LNCAP (cell line): Measurements from ENCODE around the gene CDKN2C.

Source experiments
- CTCF ChIP-seq: fragments of 450-650 bp; IDR thresholded peaks from 2 replicates; pipeline ENCODE4 v1.5.1; 2017; ENCODE audit warnings: mild to moderate bottlenecking

CDKN2C gene

DNA sequence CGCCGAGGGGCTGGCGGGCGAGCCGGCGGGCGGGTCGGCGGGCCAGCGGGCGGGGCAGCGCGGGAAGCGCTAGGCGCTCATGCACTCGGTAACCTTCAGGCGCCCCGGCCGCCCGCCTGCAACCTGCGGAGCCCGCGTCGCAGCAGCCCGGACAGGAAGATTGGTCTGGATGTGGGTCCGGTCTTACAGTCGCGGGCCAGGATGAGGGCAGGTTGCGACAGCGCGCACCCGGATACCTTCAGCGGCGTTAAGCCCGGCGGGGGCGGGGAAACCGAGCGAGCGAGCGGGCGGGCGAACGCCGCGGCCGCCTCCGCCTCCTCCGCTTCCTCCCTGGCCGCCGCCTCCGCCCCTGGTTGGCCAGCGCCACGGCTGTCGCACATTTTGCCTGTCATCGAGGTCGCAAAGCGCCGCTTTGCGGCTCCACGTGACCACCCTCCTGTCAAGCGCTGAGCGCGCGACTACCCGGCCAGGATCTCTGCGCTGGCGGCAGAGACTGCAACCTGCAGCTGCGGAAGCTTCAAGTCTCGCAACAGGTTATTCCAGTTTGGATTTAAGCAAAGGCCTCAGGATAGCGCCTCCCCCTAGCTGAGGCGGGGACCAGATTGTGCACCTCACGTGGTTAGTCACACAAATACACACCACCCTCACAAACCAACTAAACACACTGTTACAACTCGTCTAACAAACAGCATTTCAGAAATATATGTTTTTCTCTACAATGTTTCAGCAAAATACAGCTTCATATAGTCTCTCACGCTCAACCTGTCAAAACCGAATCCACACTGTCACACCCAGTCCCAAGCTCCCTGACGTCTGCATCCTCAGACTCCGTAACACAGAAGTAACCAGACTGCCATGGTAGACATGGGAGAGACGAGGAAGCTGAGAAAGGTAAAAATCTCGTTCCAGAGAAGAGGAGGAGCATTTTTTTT is 9.9 kb upstream of the CDKN2C start, which contains the start of gene FAF1:
Gene FAF1, minus strand, starts transcription at position 355 of the 932 bp plus-strand sequence. CDS start 456 bp downstream, outside the sequence.
- peak; percentile 22; the same call in 1 of the 2 replicates for TF ChIP-seq CTCF

DNA sequence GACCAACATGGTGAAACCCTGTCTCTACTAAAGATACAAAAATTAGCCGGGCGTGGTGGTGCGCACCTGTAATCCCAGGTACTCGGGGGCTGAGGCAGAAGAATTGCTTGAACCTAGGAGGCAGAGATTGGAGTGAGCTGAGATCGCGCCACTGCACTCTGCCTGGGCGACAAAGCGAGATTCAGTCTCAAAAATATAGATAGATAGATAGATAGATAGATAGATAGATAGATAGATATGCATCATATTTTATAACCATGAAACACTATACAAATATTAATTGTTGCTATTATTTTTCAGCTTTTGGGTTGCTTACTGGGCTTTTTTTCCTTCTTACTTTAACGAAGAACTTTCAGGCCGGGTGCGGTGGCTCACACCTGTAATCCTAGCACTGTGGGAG is 5.2 kb upstream of the CDKN2C start:
- no peak for TF ChIP-seq CTCF

DNA sequence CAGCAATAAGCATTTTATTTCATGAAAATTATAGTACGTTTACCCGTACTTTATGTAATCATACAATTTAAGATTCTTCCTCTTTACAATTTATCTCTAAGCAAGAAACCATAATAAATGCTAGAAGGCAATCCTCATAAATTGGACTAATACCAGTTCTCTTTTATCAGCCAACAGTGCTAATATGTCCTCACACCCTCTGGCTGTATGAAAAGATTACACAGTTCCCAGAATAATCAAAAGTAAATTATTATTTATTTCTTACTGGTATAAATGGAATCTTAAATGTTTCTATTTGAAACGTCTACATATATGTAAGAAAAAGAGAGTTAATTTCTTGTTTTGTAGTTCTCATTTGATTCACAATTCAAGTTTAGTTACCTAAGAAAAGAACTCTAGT is 3.1 kb upstream of the CDKN2C start:
- TF ChIP-seq CTCF, result no peak

GRCh38 chr1:50967416-50968157 is 2.5 kb upstream of the CDKN2C start:
- no peak for TF ChIP-seq CTCF

GRCh38 chr1:50968158-50968820 is 1.8 kb upstream of the CDKN2C start:
- TF ChIP-seq CTCF, result peak; percentile 50

DNA sequence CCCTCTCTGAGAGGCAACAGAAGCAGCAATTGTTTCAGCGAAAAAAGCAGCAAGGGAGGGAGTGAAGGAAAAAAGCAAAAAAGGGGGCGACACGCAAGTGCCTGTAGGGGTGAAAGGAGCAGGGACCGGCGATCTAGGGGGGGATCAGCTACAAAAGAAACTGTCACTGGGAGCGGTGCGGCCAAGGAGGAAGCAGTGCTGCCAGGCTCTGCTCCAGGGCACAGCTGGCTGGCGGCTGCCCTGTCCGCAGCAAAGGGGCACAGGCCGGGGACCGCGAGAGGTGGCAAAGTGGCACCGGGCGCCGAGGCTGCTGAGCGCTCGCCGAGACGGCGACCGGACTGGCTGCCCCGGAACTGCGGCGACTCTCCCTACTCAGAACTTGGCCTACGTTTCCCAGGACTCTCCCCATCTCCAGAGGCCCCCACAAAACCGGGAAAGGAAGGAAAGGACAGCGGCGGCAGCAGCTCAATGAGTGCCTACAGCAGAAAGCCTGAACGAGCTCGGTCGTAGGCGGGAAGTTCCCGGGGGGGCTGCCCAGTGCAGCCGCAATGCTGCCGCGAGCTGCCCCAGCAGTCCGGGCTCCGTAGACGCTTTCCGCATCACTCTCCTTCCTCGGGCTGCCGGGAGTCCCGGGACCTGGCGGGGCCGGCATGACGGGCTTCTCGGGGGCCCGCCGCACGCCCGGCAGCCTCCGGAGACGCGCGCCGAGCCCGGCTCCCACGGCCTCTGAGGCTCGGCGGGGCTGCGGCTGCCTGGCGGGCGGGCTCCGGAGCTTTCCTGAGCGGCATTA is 1.0 kb upstream of the CDKN2C start:
- no peak for TF ChIP-seq CTCF

DNA sequence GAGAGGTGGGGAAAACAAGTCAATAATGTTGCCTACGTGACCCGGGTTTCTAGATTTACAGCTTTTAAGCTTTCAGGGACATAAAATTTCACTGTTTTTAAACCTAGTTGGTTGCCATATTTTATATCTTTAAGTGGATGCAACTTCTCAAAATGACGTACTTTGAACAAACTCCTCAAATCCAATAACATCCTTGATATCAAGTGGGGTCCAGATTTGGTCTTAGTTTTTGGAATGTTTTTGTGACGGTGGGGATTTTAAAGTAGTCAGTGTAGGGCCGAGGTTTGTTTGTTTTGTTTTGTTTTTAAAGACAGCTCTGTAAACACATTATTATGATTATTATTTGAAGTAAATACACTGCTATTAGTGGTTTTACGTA is 453 bp downstream of the CDKN2C start:
- no peak for TF ChIP-seq CTCF
